A549 (cell line): ENCODE results near the gene EAPP. TPM values are rescaled to one million over a fixed set of nuclear protein-coding genes. Genes with fewer than 3 reads are reported as not detected.

Source experiments
- ATAC-seq, 2 experiments: fragments of 200-7000 bp in 1 of 2; fragments of >200 bp in 1 of 2; cut with Nextera tagmentation in 1 of 2; cut with Tn5 transposase in 1 of 2; 3 replicates each; pipeline versions ENCODE4 v1.8.0 to v1.9.1; 2018 to 2020; ENCODE audit warnings: mild to moderate bottlenecking in 1 of 2, moderate library complexity in 1 of 2
- CTCF ChIA-PET: fragments of 300-600 bp; sonication (Branson Sonifier 250); formaldehyde crosslinking; extraction: SDS; loops from one replicate; lab custom pipeline; 2021; ENCODE audit warnings: antibody characterized with exemption, inconsistent platforms; lab: Yijun Ruan, JAX
- POLR2A ChIA-PET: fragments of 350-600 bp; formaldehyde crosslinking; extraction: SDS; loops from one replicate; lab custom pipeline; 2021; ENCODE audit warnings: antibody characterized with exemption, inconsistent platforms; lab: Yijun Ruan, JAX
- DNase-seq, 2 experiments: peaks; one replicate each; pipeline versions ENCODE4 v3.0.0 to v3.0.0-alpha.2; 2011 to 2016; ENCODE audit warnings: low read depth in 1 of 2, low spot score in 1 of 2
- FAIRE-seq: peaks from 2 replicates; lab custom pipeline; 2011; peaks lifted over from hg19 to GRCh38; lab: Jason Lieb, UNC
- H3K27ac ChIP-seq, 2 experiments: fragments of >200 bp; sonication (Bioruptor Twin); formaldehyde crosslinking; 3 replicates each; pipeline ENCODE4 v1.5.1; 2016 to 2017
- H3K4me1 ChIP-seq: fragments of >200 bp; sonication (Bioruptor Twin); formaldehyde crosslinking; 3 replicates; pipeline ENCODE4 v1.6.1; 2016
- H3K4me2 ChIP-seq: fragments of >200 bp; sonication (Bioruptor Twin); formaldehyde crosslinking; 3 replicates; pipeline ENCODE4 v1.6.1; 2016
- H3K4me3 ChIP-seq: fragments of >200 bp; sonication (Bioruptor Twin); formaldehyde crosslinking; 3 replicates; pipeline ENCODE4 v1.5.1; 2016
- H3K9me3 ChIP-seq: fragments of >200 bp; sonication (Bioruptor Twin); formaldehyde crosslinking; 3 replicates; pipeline ENCODE4 v1.6.1; 2016
- BHLHE40 ChIP-seq: IDR thresholded peaks from 2 replicates; pipeline ENCODE4 v1.6.1; 2012; ENCODE audit warnings: low read depth, low read length, inconsistent platforms
- CBX2 ChIP-seq: fragments of 200-600 bp; sonication (generic); IDR thresholded peaks from 2 replicates; pipeline ENCODE4 v1.6.1; 2016; ENCODE audit warnings: low read depth, mild to moderate bottlenecking, borderline replicate concordance
- CEBPB ChIP-seq, 2 experiments: fragments of >200 bp in 1 of 2; sonication (Bioruptor Twin) in 1 of 2; formaldehyde crosslinking in 1 of 2; IDR thresholded peaks; 2 replicates each; pipeline ENCODE4 v1.6.1; 2012 to 2016
- E2F6 ChIP-seq: IDR thresholded peaks from 2 replicates; pipeline ENCODE4 v1.6.1; 2012; ENCODE audit warnings: low read depth, borderline replicate concordance
- EHF ChIP-seq: fragments of 250-450 bp; sonication (Bioruptor Pico); IDR thresholded peaks from 2 replicates; pipeline ENCODE4 v1.5.0; 2020; ENCODE audit warnings: mild to moderate bottlenecking
- ELK1 ChIP-seq: fragments of 150-350 bp; IDR thresholded peaks from 2 replicates; pipeline ENCODE4 v1.6.1; 2014; ENCODE audit warnings: low read depth, mild to moderate bottlenecking, low read length
- EP300 ChIP-seq, 2 experiments: fragments of >200 bp; sonication (Bioruptor Twin); formaldehyde crosslinking; IDR thresholded peaks; 2 replicates in 1 of 2; 3 replicates in 1 of 2; pipeline ENCODE4 v1.6.1; 2016 to 2017
- ESRRA ChIP-seq: fragments of 150-350 bp; IDR thresholded peaks from 2 replicates; pipeline ENCODE4 v1.6.1; 2014; ENCODE audit warnings: mild to moderate bottlenecking, low read length, borderline replicate concordance
- FOSL2 ChIP-seq, 2 experiments: fragments of 450-650 bp in 1 of 2; fragments of >200 bp in 1 of 2; sonication (Bioruptor Twin) in 1 of 2; formaldehyde crosslinking; IDR thresholded peaks; 2 replicates each; pipeline versions ENCODE4 v1.5.0 to v1.6.1; 2016 to 2020; ENCODE audit warnings: mild to moderate bottlenecking in 1 of 2, moderate library complexity in 1 of 2
- FOXS1 ChIP-seq: fragments of 250-450 bp; sonication (Bioruptor Pico); IDR thresholded peaks from 2 replicates; pipeline ENCODE4 v1.5.0; 2020; ENCODE audit warnings: mild to moderate bottlenecking, moderate library complexity
- HDAC2 ChIP-seq: fragments of 200-600 bp; sonication (generic); IDR thresholded peaks from 2 replicates; pipeline ENCODE4 v1.6.1; 2016
- HEYL ChIP-seq: fragments of 250-450 bp; sonication (Bioruptor Pico); IDR thresholded peaks from 2 replicates; pipeline ENCODE4 v1.8.0; 2021; ENCODE audit warnings: mild to moderate bottlenecking, moderate library complexity
- HOXA7 ChIP-seq: fragments of 250-450 bp; sonication (Bioruptor Pico); IDR thresholded peaks from 2 replicates; pipeline ENCODE4 v1.5.0; 2020; ENCODE audit warnings: mild to moderate bottlenecking, moderate library complexity
- HOXB13 ChIP-seq: fragments of 250-450 bp; sonication (Bioruptor Pico); IDR thresholded peaks from 2 replicates; pipeline ENCODE4 v1.5.0; 2020; ENCODE audit warnings: low read depth, mild to moderate bottlenecking, moderate library complexity
- HOXB5 ChIP-seq: fragments of 250-450 bp; sonication (Bioruptor Pico); IDR thresholded peaks from 2 replicates; pipeline ENCODE4 v1.5.0; 2020; ENCODE audit warnings: mild to moderate bottlenecking, moderate library complexity
- JUN ChIP-seq, 2 experiments: fragments of >200 bp; sonication (Bioruptor Twin); formaldehyde crosslinking; IDR thresholded peaks; 2 replicates in 1 of 2; 3 replicates in 1 of 2; pipeline ENCODE4 v1.6.1; 2016 to 2017
- JUNB ChIP-seq: fragments of >200 bp; sonication (Bioruptor Twin); formaldehyde crosslinking; IDR thresholded peaks from 2 replicates; pipeline ENCODE4 v1.6.1; 2016
- KDM5A ChIP-seq: fragments of 200-600 bp; sonication (generic); IDR thresholded peaks from 2 replicates; pipeline ENCODE4 v1.6.1; 2016; ENCODE audit warnings: antibody characterized with exemption, mild to moderate bottlenecking
- MAFK ChIP-seq: fragments of 450-650 bp; IDR thresholded peaks from 2 replicates; pipeline ENCODE4 v1.6.1; 2014; ENCODE audit not compliant: partially characterized antibody
- MAZ ChIP-seq: fragments of 150-350 bp; IDR thresholded peaks from 2 replicates; pipeline ENCODE4 v1.6.1; 2014; ENCODE audit warnings: antibody characterized with exemption, low read depth, low read length, borderline replicate concordance
- NFE2L2 ChIP-seq: fragments of 150-350 bp; conservative IDR thresholded peaks from 2 replicates; pipeline ENCODE4 v1.6.1; 2014; ENCODE audit warnings: low read length
- POLR2A ChIP-seq: IDR thresholded peaks from 2 replicates; pipeline ENCODE4 v1.6.1; 2012; ENCODE audit warnings: mild to moderate bottlenecking, low read length
- POLR2AphosphoS2 ChIP-seq: conservative IDR thresholded peaks from 2 replicates; pipeline ENCODE4 v1.6.1; 2012; ENCODE audit warnings: low read length, improper control_type of control experiment, inconsistent platforms
- RAD21 ChIP-seq, 2 experiments: fragments of >200 bp in 1 of 2; sonication (Bioruptor Twin) in 1 of 2; formaldehyde crosslinking in 1 of 2; IDR thresholded peaks in 1 of 2; conservative IDR thresholded peaks in 1 of 2; 2 replicates in 1 of 2; 3 replicates in 1 of 2; pipeline ENCODE4 v1.6.1; 2012 to 2018; ENCODE audit warnings: inconsistent platforms in 1 of 2
- RARB ChIP-seq: fragments of 250-450 bp; sonication (Bioruptor Pico); IDR thresholded peaks from 2 replicates; pipeline ENCODE4 v1.8.0; 2021; ENCODE audit warnings: mild to moderate bottlenecking, moderate library complexity
- RCOR1 ChIP-seq: fragments of 150-350 bp; IDR thresholded peaks from 2 replicates; pipeline ENCODE4 v1.6.1; 2014; ENCODE audit warnings: antibody characterized with exemption, low read length, low read depth
- REST ChIP-seq: fragments of 200-600 bp; sonication (generic); IDR thresholded peaks from 2 replicates; pipeline ENCODE4 v1.6.1; 2016; ENCODE audit warnings: antibody characterized with exemption, mild to moderate bottlenecking, moderate library complexity
- RFX5 ChIP-seq: fragments of 450-650 bp; IDR thresholded peaks from 2 replicates; pipeline ENCODE4 v1.7.1; 2014; ENCODE audit warnings: antibody characterized with exemption, mild to moderate bottlenecking, moderate library complexity
- RNF2 ChIP-seq: fragments of 200-600 bp; sonication (generic); IDR thresholded peaks from 2 replicates; pipeline ENCODE4 v1.6.1; 2016; ENCODE audit warnings: low read depth, mild to moderate bottlenecking, antibody characterized with exemption, moderate library complexity, borderline replicate concordance
- SMC3 ChIP-seq: fragments of >200 bp; sonication (Bioruptor Twin); formaldehyde crosslinking; IDR thresholded peaks from 3 replicates; pipeline ENCODE4 v1.6.1; 2018; ENCODE audit warnings: inconsistent platforms
- TFCP2L1 ChIP-seq: fragments of 250-450 bp; sonication (Bioruptor Pico); IDR thresholded peaks from 2 replicates; pipeline ENCODE4 v1.5.0; 2021; ENCODE audit warnings: mild to moderate bottlenecking
- TP53 ChIP-seq: fragments of 250-450 bp; sonication (Bioruptor Pico); IDR thresholded peaks from 2 replicates; pipeline ENCODE4 v1.5.0; 2021; ENCODE audit warnings: mild to moderate bottlenecking, moderate library complexity
- USF2 ChIP-seq: fragments of 450-650 bp; IDR thresholded peaks from 2 replicates; pipeline ENCODE4 v1.6.1; 2014; ENCODE audit warnings: antibody characterized with exemption
- ZC3H11A ChIP-seq: fragments of 450-650 bp; IDR thresholded peaks from 2 replicates; pipeline ENCODE4 v1.6.1; 2014; ENCODE audit warnings: antibody characterized with exemption, mild to moderate bottlenecking
- ZFP36 ChIP-seq: fragments of 450-650 bp; IDR thresholded peaks from 2 replicates; pipeline ENCODE4 v1.6.1; 2014; ENCODE audit warnings: borderline replicate concordance; ENCODE audit not compliant: partially characterized antibody
- WGBS: methylation state at CpG from one replicate; pipeline ENCODE4 v1.1.6; 2017; ENCODE audit errors: missing lambda C conversion rate; 5-methylcytosine and 5-hydroxymethylcytosine counted together
- polyA plus RNA-seq, 4 experiments: library from polyadenylated mRNA; depleted of rRNA in 3 of 4; stranded (reverse); fragments of >200 nt; fragmentation: RNase III in 1 of 4; extraction: RNeasy Plus Mini Kit Qiagen cat#74134 plus additional on column Dnase treatment in 1 of 4; gene quantifications; 2 replicates in 3 of 4; 3 replicates in 1 of 4; pipeline ENCODE4 v1.2.3, GENCODE V29; 2011 to 2017

The EAPP gene
- polyA plus RNA-seq, 2 of the 4 experiments (the other 2 are of a cell fraction): 44.6 to 93.0 TPM

- Histone ChIP-seq H3K4me3 (no peak overlapping the region; the same call in 2 of the 3 replicates), H3K4me2 (peak overlapping the region; percentile 83), H3K27ac (peak overlapping the region; percentile 89 to 95), H3K4me1 (peaks cover 45% of the 10 kb centered on the region), H3K9me3 (no peaks in the 10 kb centered on the region)
- WGBS: 3% methylated on average over 14 of the region's 14 CpGs
- CTCF ChIA-PET: interaction anchor here (0.5 to 7.1 kb wide), 14 partner anchors 11 to 483 kb away, joined by 3 to 104 read pairs (median 4); no protein-coding TSS in a partner anchor
- DNase-seq (peak; percentile 98 to 99), FAIRE-seq (peak; percentile 74), ATAC-seq (peak; percentile 93 to 98)
- POLR2A ChIA-PET: interaction anchor here (0.6 to 1.7 kb wide), 8 partner anchors 30 to 437 kb away, joined by 3 to 26 read pairs (median 4); partner anchors contain the start of gene SPTSSA
- TF ChIP-seq HOXB13 (CRISPR knock-in tag) (peak; percentile 91; the same call in 1 of the 2 replicates), HDAC2 (no peak; the same call in 1 of the 2 replicates), USF2 (no peak), JUN (IDR thresholded peaks at IDR 0.05) (peak; percentile 71 to 89; a peak in 4 of 5 replicates), RNF2 (no peak), REST (no peak), FOXS1 (CRISPR knock-in tag) (peak; percentile 62; the same call in 1 of the 2 replicates), EP300 (IDR thresholded peaks at IDR 0.05) (peak; percentile 64 to 89; a peak in 3 of 5 replicates), MAFK (peak; percentile 39), NFE2L2 (no peak), BHLHE40 (no peak), RARB (CRISPR knock-in tag) (no peak), MAZ (no peak), HOXA7 (peak; percentile 51; the same call in 1 of the 2 replicates), ZFP36 (no peak), FOSL2 (IDR thresholded peaks at IDR 0.05) (peak; percentile 91), FOSL2 (CRISPR knock-in tag; IDR thresholded peaks at IDR 0.05) (peak; percentile 99), RFX5 (no peak), JUNB (peak; percentile 77), HEYL (CRISPR knock-in tag) (no peak), EHF (CRISPR knock-in tag) (peak; percentile 91), ESRRA (no peak), RCOR1 (no peak), CBX2 (no peak), POLR2AphosphoS2 (no peak), E2F6 (peak; percentile 64; the same call in 1 of the 2 replicates), ELK1 (no peak), ZC3H11A (no peak), POLR2A (peak; percentile 42), SMC3 (peak; percentile 40; the same call in 1 of the 3 replicates), TFCP2L1 (CRISPR knock-in tag) (no peak), TP53 (CRISPR knock-in tag) (no peak), RAD21 (conservative IDR thresholded peaks at IDR 0.05 in 1 of 2, IDR thresholded peaks at IDR 0.05 in 1 of 2) (peak; percentile 44 to 57; a peak in 4 of 5 replicates), KDM5A (no peak), HOXB5 (CRISPR knock-in tag) (peak; percentile 88), CEBPB (IDR thresholded peaks at IDR 0.05) (peak; percentile 22 to 71; a peak in 2 of 4 replicates)
These were observed 42.6 kb downstream of the EAPP start for GRCh38 chr14:34496679-34497513.
